ENCODE data around the gene DOCK11. TPM values are rescaled to one million over a fixed set of nuclear protein-coding genes. Genes with fewer than 3 reads are reported as not detected.

The DOCK11 gene
- total RNA-seq, 1 donor from 2014 or later: 22.1 TPM

DNA sequence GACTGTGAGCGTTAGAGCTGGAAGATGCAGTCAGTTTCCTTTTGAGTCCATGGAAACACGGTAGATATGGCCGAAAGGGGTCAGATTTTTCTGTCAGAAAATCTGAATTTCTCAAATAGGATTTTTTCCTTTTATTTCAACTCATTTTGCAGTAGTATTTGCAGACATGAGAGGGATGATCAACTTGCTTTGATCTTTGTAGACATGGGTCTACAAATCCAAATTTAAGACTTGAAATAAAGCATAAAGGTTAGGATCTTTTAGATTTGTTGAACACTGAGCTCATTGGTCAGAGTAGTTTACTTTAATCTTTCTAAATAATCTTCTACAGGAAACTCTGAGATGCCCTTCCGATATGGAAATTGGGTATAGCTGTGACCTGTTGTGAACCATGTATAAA, 44.7 kb downstream of the DOCK11 start:
- DNase-seq (ENCODE audit: low spot score): no peak
- H3K4me3 Mint-ChIP-seq (ENCODE audit: unreplicated experiment): no peak overlapping the region
- no peak overlapping the region for H3K27ac Mint-ChIP-seq (ENCODE audit: unreplicated experiment)
- TF ChIP-seq, protein P1, sequence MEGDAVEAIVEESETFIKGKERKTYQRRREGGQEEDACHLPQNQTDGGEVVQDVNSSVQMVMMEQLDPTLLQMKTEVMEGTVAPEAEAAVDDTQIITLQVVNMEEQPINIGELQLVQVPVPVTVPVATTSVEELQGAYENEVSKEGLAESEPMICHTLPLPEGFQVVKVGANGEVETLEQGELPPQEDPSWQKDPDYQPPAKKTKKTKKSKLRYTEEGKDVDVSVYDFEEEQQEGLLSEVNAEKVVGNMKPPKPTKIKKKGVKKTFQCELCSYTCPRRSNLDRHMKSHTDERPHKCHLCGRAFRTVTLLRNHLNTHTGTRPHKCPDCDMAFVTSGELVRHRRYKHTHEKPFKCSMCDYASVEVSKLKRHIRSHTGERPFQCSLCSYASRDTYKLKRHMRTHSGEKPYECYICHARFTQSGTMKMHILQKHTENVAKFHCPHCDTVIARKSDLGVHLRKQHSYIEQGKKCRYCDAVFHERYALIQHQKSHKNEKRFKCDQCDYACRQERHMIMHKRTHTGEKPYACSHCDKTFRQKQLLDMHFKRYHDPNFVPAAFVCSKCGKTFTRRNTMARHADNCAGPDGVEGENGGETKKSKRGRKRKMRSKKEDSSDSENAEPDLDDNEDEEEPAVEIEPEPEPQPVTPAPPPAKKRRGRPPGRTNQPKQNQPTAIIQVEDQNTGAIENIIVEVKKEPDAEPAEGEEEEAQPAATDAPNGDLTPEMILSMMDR (IDR thresholded peaks at IDR 0.05): no peak
- no peaks in the 10 kb centered on the region for H3K9me3 Mint-ChIP-seq (ENCODE audit: low read depth)
- peaks cover 46% of the 10 kb centered on the region for H3K4me1 Mint-ChIP-seq (ENCODE audit: low read depth)
- no peaks in the 10 kb centered on the region for H3K36me3 Mint-ChIP-seq (ENCODE audit: low read depth)
- H3K27me3 Mint-ChIP-seq (ENCODE audit: low read depth): no peaks in the 10 kb centered on the region

DNA sequence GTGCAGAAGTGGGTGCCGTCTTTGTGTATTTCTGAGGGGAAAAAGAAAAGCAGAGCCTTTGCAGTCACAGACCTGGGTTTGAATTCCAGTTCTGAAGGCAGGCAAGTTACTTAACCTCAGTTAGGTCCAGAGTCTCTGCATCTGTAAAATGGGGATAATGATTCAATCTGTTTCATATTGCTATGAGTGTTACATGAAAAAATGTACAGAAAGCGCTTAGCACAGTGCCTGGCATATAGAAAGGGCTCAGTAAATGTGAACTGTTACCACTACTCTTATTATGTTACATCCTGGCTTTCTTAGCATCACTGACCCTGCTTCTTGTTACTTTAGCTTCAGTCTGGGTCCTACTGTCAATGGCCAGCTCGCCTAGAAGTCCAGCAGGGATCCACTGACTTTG, 45.9 kb downstream of the DOCK11 start:
- Mint-ChIP-seq H3K9me3 (ENCODE audit: low read depth) (no peaks in the 10 kb centered on the region), H3K4me3 (ENCODE audit: unreplicated experiment) (no peak overlapping the region), H3K4me1 (ENCODE audit: low read depth) (peaks cover 49% of the 10 kb centered on the region), H3K27me3 (ENCODE audit: low read depth) (no peaks in the 10 kb centered on the region), H3K36me3 (ENCODE audit: low read depth) (no peaks in the 10 kb centered on the region), H3K27ac (ENCODE audit: unreplicated experiment) (no peak overlapping the region)
- no peak for DNase-seq (ENCODE audit: low spot score)
- TF ChIP-seq, protein P1 (IDR thresholded peaks at IDR 0.05): no peak

DNA sequence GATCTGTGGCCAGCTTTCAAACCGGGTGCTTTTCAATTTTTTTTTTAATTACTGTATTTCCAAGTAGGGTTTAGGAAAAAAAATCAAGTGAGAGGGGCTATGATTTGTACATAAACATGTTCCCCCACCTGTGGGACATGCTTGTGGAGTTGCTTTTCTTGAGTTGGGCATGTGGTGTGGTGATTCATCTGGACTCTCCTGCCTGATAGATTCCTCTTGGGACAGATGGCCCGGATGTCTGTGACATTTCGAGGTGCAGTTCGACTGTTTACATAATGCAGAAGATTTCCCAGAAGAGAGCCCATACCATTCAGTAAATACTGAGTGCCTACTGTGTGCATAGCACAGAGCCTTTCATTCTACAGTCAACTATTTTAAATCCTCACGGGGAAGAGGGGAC, 49.9 kb downstream of the DOCK11 start:
- H3K4me3 Mint-ChIP-seq (ENCODE audit: unreplicated experiment): no peak overlapping the region
- H3K27ac Mint-ChIP-seq (ENCODE audit: unreplicated experiment): peak overlapping the region; percentile 83
- no peak for DNase-seq (ENCODE audit: low spot score)
- TF ChIP-seq, protein P1 (IDR thresholded peaks at IDR 0.05): no peak
- no peaks in the 10 kb centered on the region for H3K36me3 Mint-ChIP-seq (ENCODE audit: low read depth)
- H3K9me3 Mint-ChIP-seq (ENCODE audit: low read depth): no peaks in the 10 kb centered on the region
- peaks cover 22% of the 10 kb centered on the region for H3K4me1 Mint-ChIP-seq (ENCODE audit: low read depth)
- H3K27me3 Mint-ChIP-seq (ENCODE audit: low read depth): no peaks in the 10 kb centered on the region

DNA sequence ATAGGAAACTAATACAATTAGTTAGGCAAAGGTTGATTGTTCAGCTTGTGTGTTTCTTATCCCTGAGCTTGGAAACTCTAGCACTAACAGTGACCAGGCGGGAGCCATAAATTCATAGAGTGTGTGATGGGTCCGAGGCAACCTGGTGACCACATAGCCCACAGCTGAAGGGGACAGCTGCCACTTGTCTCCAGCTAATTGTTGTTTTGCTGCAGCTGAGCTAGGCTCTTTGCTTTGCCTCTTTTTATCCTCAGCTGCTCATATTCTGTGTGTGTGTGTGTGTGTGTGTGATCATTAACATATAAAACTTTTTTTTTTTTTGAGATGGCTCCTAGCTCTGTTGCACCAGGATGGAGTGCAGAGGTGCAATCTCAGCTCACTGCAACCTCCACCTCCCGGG, 53.2 kb downstream of the DOCK11 start:
- H3K9me3 Mint-ChIP-seq (ENCODE audit: low read depth): no peaks in the 10 kb centered on the region
- TF ChIP-seq, protein P1 (IDR thresholded peaks at IDR 0.05): no peak
- H3K4me1 Mint-ChIP-seq (ENCODE audit: low read depth): peaks cover 29% of the 10 kb centered on the region
- H3K27ac Mint-ChIP-seq (ENCODE audit: unreplicated experiment): no peak overlapping the region
- H3K36me3 Mint-ChIP-seq (ENCODE audit: low read depth): no peaks in the 10 kb centered on the region
- no peaks in the 10 kb centered on the region for H3K27me3 Mint-ChIP-seq (ENCODE audit: low read depth)
- DNase-seq (ENCODE audit: low spot score): no peak
- H3K4me3 Mint-ChIP-seq (ENCODE audit: unreplicated experiment): no peak overlapping the region

DNA sequence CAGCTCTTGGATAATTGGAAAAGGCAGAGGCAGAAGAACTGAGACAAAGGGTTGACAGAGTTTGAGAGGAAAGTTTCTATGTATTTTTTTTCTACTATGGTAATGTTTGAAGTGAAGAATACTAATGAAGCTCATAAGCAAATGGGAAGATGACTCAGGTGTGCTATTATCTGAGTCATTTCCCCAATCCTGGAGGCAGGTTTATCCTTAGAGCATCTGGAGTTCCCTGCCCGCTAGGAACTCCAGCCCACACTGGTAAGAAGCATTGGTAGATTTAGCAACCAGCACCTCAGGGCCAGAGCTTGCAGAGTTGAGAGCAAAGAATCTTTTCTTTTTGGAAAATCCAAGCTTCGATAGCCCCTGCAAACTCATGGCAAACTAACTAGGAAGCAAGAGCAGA, 55.2 kb downstream of the DOCK11 start:
- H3K4me1 Mint-ChIP-seq (ENCODE audit: low read depth): peaks cover 18% of the 10 kb centered on the region
- H3K36me3 Mint-ChIP-seq (ENCODE audit: low read depth): peaks cover 2% of the 10 kb centered on the region
- H3K9me3 Mint-ChIP-seq (ENCODE audit: low read depth): no peaks in the 10 kb centered on the region
- H3K27me3 Mint-ChIP-seq (ENCODE audit: low read depth): no peaks in the 10 kb centered on the region
- no peak for DNase-seq (ENCODE audit: low spot score)
- TF ChIP-seq, protein P1 (IDR thresholded peaks at IDR 0.05): no peak
- no peak overlapping the region for H3K4me3 Mint-ChIP-seq (ENCODE audit: unreplicated experiment)
- no peak overlapping the region for H3K27ac Mint-ChIP-seq (ENCODE audit: unreplicated experiment)
